Measurements from ENCODE around the gene RIOX2.

The RIOX2 gene

GRCh38 chr3:97954228-97954827 is 17.9 kb downstream of the RIOX2 start:
- no peak for DNase-seq (ENCODE audit: low read depth)

GRCh38 chr3:97952872-97953271 is 19.4 kb downstream of the RIOX2 start:
- DNase-seq (ENCODE audit: low read depth), result no peak

- DNase-seq (ENCODE audit: low read depth), result no peak
Observed at GRCh38 chr3:97952280-97952679, 20.0 kb downstream of the RIOX2 start.

- no peak for DNase-seq (ENCODE audit: low read depth)
Observed at GRCh38 chr3:97950360-97950759, 21.9 kb downstream of the RIOX2 start.

GRCh38 chr3:97949743-97950142 is 22.5 kb downstream of the RIOX2 start:
- no peak for DNase-seq (ENCODE audit: low read depth)

- no peak for DNase-seq (ENCODE audit: low read depth)
Observed at GRCh38 chr3:97949110-97949485, 23.1 kb downstream of the RIOX2 start.

- DNase-seq (ENCODE audit: low read depth), result no peak
Observed at GRCh38 chr3:97948351-97949109, 23.7 kb downstream of the RIOX2 start.

- no peak for DNase-seq (ENCODE audit: low read depth)
Observed at GRCh38 chr3:97942801-97943546, 29.3 kb downstream of the RIOX2 start.

- DNase-seq (ENCODE audit: low read depth), result no peak
Observed at GRCh38 chr3:97940034-97940433, 32.2 kb downstream of the RIOX2 start.

GRCh38 chr3:97939401-97939800 is 32.8 kb downstream of the RIOX2 start:
- no peak for DNase-seq (ENCODE audit: low read depth)

GRCh38 chr3:97938444-97938843 is 33.8 kb downstream of the RIOX2 start:
- no peak for DNase-seq (ENCODE audit: low read depth)

- DNase-seq (ENCODE audit: low read depth), result no peak
Observed at GRCh38 chr3:97937205-97937604, 35.0 kb downstream of the RIOX2 start.

- no peak for DNase-seq (ENCODE audit: low read depth)
Observed at GRCh38 chr3:97935842-97936241, 36.4 kb downstream of the RIOX2 start.

- no peak for DNase-seq (ENCODE audit: low read depth)
Observed at GRCh38 chr3:97934980-97935695, 37.1 kb downstream of the RIOX2 start.

GRCh38 chr3:97932387-97932801 is 39.8 kb downstream of the RIOX2 start:
- DNase-seq (ENCODE audit: low read depth), result no peak

GRCh38 chr3:97931218-97931617 is 41.0 kb downstream of the RIOX2 start:
- DNase-seq (ENCODE audit: low read depth), result no peak

- DNase-seq (ENCODE audit: low read depth), result no peak
Observed at GRCh38 chr3:97930018-97930417, 42.2 kb downstream of the RIOX2 start.

GRCh38 chr3:97928986-97929385 is 43.2 kb downstream of the RIOX2 start:
- DNase-seq (ENCODE audit: low read depth), result no peak

- DNase-seq (ENCODE audit: low read depth), result no peak
Observed at GRCh38 chr3:97927704-97928103, 44.5 kb downstream of the RIOX2 start.

- no peak for DNase-seq (ENCODE audit: low read depth)
Observed at GRCh38 chr3:97917813-97918536, 54.3 kb downstream of the RIOX2 start.

GRCh38 chr3:97916576-97916975 is 55.7 kb downstream of the RIOX2 start:
- DNase-seq (ENCODE audit: low read depth), result no peak

- no peak for DNase-seq (ENCODE audit: low read depth)
Observed at GRCh38 chr3:97914388-97914787, 57.8 kb downstream of the RIOX2 start.

Data from activated T-cell treated with anti-CD3 and anti-CD28 coated beads for 48 hours (primary cell).